ENCODE measurements around the gene CTNNA2. TPM values are rescaled to one million over a fixed set of nuclear protein-coding genes. Genes with fewer than 3 reads are reported as not detected.

Gene CTNNA2
- total RNA-seq, 4 donors from 2014 or later: 0.40 to 1.7 (median 1.5) TPM; not detected in 1

GRCh38 chr2:79964966-79965365 is 452.1 kb downstream of the CTNNA2 start:
- Histone ChIP-seq H3K4me3 (no peak overlapping the region), H3K4me1 (peaks cover 0 to 27% (median 10%) of the 10 kb centered on the region in 4 donors), H3K27ac (no peak overlapping the region), H3K9me3 (no peaks in the 10 kb centered on the region), H3K36me3 (no peaks in the 10 kb centered on the region), H3K27me3 (no peaks in the 10 kb centered on the region)
- TF ChIP-seq CTCF (IDR thresholded peaks at IDR 0.05) (no peak), POLR2AphosphoS5 (IDR thresholded peaks at IDR 0.05) (no peak), EP300 (IDR thresholded peaks at IDR 0.05; ENCODE audit: low read depth) (no peak), POLR2A (IDR thresholded peaks at IDR 0.05) (no peak)
- in situ Hi-C loops (cut with MboI; ENCODE audit: low pct_ligation_motif_present in 1 of 4, low pct_unique_long_range_greater_than_20kb in 1 of 4, low sequenced_read_pairs in 3 of 4): no loop called here
- no peak for DNase-seq
- intact Hi-C loops (cut with DNase I; ENCODE audit: low total_unique reads): no loop called here
- WGBS, 2 donors (ENCODE audit: low coverage in 1 of 2): 34 to 59% methylated on average over 5 of the region's 5 CpGs

GRCh38 chr2:79966369-79966768 is 453.5 kb downstream of the CTNNA2 start:
- no peak for TF ChIP-seq CTCF (IDR thresholded peaks at IDR 0.05)
- TF ChIP-seq EP300 (IDR thresholded peaks at IDR 0.05; ENCODE audit: low read depth): no peak
- TF ChIP-seq POLR2A (IDR thresholded peaks at IDR 0.05): no peak
- no peak for TF ChIP-seq POLR2AphosphoS5 (IDR thresholded peaks at IDR 0.05)
- H3K4me3 ChIP-seq: no peak overlapping the region
- 35 to 51% methylated on average over 3 to 5 of the region's 5 CpGs for WGBS, 2 donors (ENCODE audit: low coverage in 1 of 2)
- H3K9me3 ChIP-seq: no peaks in the 10 kb centered on the region
- H3K27ac ChIP-seq: peak overlapping the region; percentile 9 to 31 (median 24)
- H3K27me3 ChIP-seq: no peaks in the 10 kb centered on the region
- peaks cover 0 to 15% (median 6%) of the 10 kb centered on the region in 4 donors for H3K4me1 ChIP-seq
- intact Hi-C loops (cut with DNase I; ENCODE audit: low total_unique reads) (no loop called here), in situ Hi-C loops (cut with MboI; ENCODE audit: low pct_ligation_motif_present in 1 of 4, low pct_unique_long_range_greater_than_20kb in 1 of 4, low sequenced_read_pairs in 3 of 4) (no loop called here)
- no peaks in the 10 kb centered on the region for H3K36me3 ChIP-seq
- DNase-seq: peak; percentile 9

GRCh38 chr2:79966882-79967281 is 454.0 kb downstream of the CTNNA2 start:
- no peaks in the 10 kb centered on the region for H3K9me3 ChIP-seq
- H3K27ac ChIP-seq: peak overlapping the region; percentile 9 to 31 (median 24)
- no peaks in the 10 kb centered on the region for H3K36me3 ChIP-seq
- H3K27me3 ChIP-seq: no peaks in the 10 kb centered on the region
- peaks cover 0 to 14% (median 6%) of the 10 kb centered on the region in 4 donors for H3K4me1 ChIP-seq
- no peak for DNase-seq
- no peak overlapping the region for H3K4me3 ChIP-seq
- TF ChIP-seq CTCF (IDR thresholded peaks at IDR 0.05) (no peak), EP300 (IDR thresholded peaks at IDR 0.05; ENCODE audit: low read depth) (no peak), POLR2AphosphoS5 (IDR thresholded peaks at IDR 0.05) (no peak), POLR2A (IDR thresholded peaks at IDR 0.05) (no peak)
- 36 to 54% methylated on average over 6 of the region's 6 CpGs for WGBS, 2 donors (ENCODE audit: low coverage in 1 of 2)
- intact Hi-C loops (cut with DNase I; ENCODE audit: low total_unique reads): no loop called here
- in situ Hi-C loops (cut with MboI; ENCODE audit: low pct_ligation_motif_present in 1 of 4, low pct_unique_long_range_greater_than_20kb in 1 of 4, low sequenced_read_pairs in 3 of 4): no loop called here

- H3K4me3 ChIP-seq: no peak overlapping the region
- H3K4me1 ChIP-seq: peaks cover 0 to 1% (median 0%) of the 10 kb centered on the region in 4 donors
- H3K9me3 ChIP-seq: no peaks in the 10 kb centered on the region
- WGBS, 2 donors (ENCODE audit: low coverage in 1 of 2): 77% methylated on average over 2 of the region's 2 CpGs; no CpG with 5 or more reads in 1 of the 2 donors
- no peaks in the 10 kb centered on the region for H3K36me3 ChIP-seq
- in situ Hi-C loops (cut with MboI; ENCODE audit: low pct_ligation_motif_present in 1 of 4, low pct_unique_long_range_greater_than_20kb in 1 of 4, low sequenced_read_pairs in 3 of 4) (no loop called here), intact Hi-C loops (cut with DNase I; ENCODE audit: low total_unique reads) (no loop called here)
- no peak for TF ChIP-seq CTCF (IDR thresholded peaks at IDR 0.05)
- TF ChIP-seq POLR2AphosphoS5 (IDR thresholded peaks at IDR 0.05): no peak
- no peak for TF ChIP-seq POLR2A (IDR thresholded peaks at IDR 0.05)
- TF ChIP-seq EP300 (IDR thresholded peaks at IDR 0.05; ENCODE audit: low read depth): no peak
- no peaks in the 10 kb centered on the region for H3K27me3 ChIP-seq
- DNase-seq: no peak
- no peak overlapping the region for H3K27ac ChIP-seq
Measured at GRCh38 chr2:79971807-79972206, 459.0 kb downstream of the CTNNA2 start.

Measured in transverse colon (tissue), 4 donors.